Activated CD4-positive, alpha-beta memory T cell treated with anti-CD3 and anti-CD28 coated beads for 36 hours (primary cell): Measurements from ENCODE around the gene TMOD3. TPM values are rescaled to one million over a fixed set of nuclear protein-coding genes. Genes with fewer than 3 reads are reported as not detected.
"Not testable (repeated sequence)": the region's sequence is repeated elsewhere in the genome, so short reads cannot be mapped to it uniquely, and the experiment has no call there.

ENCODE experiments used
- CTCF ChIA-PET: fragments of 350-600 bp; sonication (Branson Sonifier 250); formaldehyde crosslinking; loops from one replicate; lab custom pipeline; 2021; ENCODE audit warnings: antibody characterized with exemption, inconsistent platforms; lab: Charles Lee
- POLR2A ChIA-PET: fragments of 350-600 bp; sonication (Branson Sonifier 250); formaldehyde crosslinking; loops from one replicate; lab custom pipeline; 2021; ENCODE audit warnings: antibody characterized with exemption; lab: Charles Lee
- DNase-seq: peaks from one replicate; pipeline ENCODE4 v3.0.0-alpha.2; 2020
- H3K27ac Mint-ChIP-seq: one replicate; pipeline ENCODE4 v1.8.0; 2021; ENCODE audit warnings: mixed read lengths
- H3K27me3 Mint-ChIP-seq: one replicate; pipeline ENCODE4 v1.8.0; 2021; ENCODE audit warnings: mixed read lengths
- H3K36me3 Mint-ChIP-seq: one replicate; pipeline ENCODE4 v1.8.0; 2021; ENCODE audit warnings: mixed read lengths
- H3K4me1 Mint-ChIP-seq: one replicate; pipeline ENCODE4 v1.8.0; 2021; ENCODE audit warnings: low read depth, mixed read lengths
- H3K4me3 Mint-ChIP-seq: one replicate; pipeline ENCODE4 v1.8.0; 2021; ENCODE audit warnings: mild to moderate bottlenecking, mixed read lengths
- H3K9me3 Mint-ChIP-seq: one replicate; pipeline ENCODE4 v1.8.0; 2021; ENCODE audit warnings: mixed read lengths
- intact Hi-C: fragments of 100-400 bp; cut with micrococcal nuclease; formaldehyde crosslinking; loops from one replicate; pipeline ENCODE4 v1.15.1; 2023
- total RNA-seq, 2 experiments: library from RNA; stranded (reverse); gene quantifications; one replicate each; pipeline ENCODE4 v1.2.3, GENCODE V29; 2021

The TMOD3 gene
- total RNA-seq, 2 experiments from 2014 or later: 56.9 to 61.6 TPM

DNA sequence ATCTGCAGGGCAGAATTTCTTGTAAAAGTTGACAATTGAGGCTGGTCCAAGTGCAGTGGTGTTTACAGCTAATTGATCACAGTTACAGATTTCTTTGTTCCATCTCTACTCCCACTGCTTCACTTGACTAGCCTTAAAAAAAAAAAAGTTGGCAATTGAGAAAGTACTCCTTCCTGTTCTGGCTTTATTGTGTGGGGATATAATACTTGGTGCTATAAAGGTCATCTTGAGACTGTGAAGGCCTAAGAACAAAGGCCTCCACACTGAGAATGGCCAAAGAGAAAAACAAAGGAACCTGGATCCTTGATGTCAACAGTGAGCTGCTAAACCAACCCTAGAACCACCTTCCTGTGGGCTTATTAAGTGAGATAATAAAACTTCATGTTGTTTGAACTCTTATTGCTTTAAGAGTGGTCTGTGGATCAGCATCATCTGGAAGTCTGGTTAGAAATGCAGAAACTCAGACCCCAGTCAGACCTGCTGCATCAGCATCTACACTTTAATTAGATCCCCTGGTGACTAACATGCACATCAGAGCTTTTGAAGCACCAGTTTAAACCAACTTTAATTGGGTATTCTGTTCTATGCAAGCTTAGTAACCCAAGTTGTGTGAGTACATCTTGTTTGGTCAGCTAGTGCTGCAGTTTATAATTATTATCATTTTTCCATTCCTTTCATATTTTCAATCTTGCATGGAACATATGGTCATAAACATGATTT lies 55.2 kb downstream of the TMOD3 start:
- CTCF ChIA-PET: interaction anchor here (1.0 to 1.9 kb wide), 2 partner anchors 21 to 108 kb away, joined by 3 to 4 read pairs; no protein-coding TSS in a partner anchor

GRCh38 chr15:51885758-51886157 lies 56.3 kb downstream of the TMOD3 start:
- H3K27ac Mint-ChIP-seq, CTCF ChIA-PET, POLR2A ChIA-PET, H3K4me1 Mint-ChIP-seq, H3K27me3 Mint-ChIP-seq, H3K4me3 Mint-ChIP-seq, DNase-seq, H3K9me3 Mint-ChIP-seq: not testable (repeated sequence)
- peaks cover 11% of the 10 kb centered on the region for H3K36me3 Mint-ChIP-seq
- intact Hi-C loops: loop anchor here (5.0 kb wide), 1 partner anchor 192 kb away; no protein-coding TSS in a partner anchor

More for the DNA sequence above, 55.2 kb downstream of the TMOD3 start:
- H3K4me3 Mint-ChIP-seq: no peak overlapping the region
- H3K36me3 Mint-ChIP-seq: peaks cover 9% of the 10 kb centered on the region
- H3K9me3 Mint-ChIP-seq: peaks cover 3% of the 10 kb centered on the region
- POLR2A ChIA-PET: no interaction called here
- intact Hi-C loops: loop anchor here (5.0 kb wide), 1 partner anchor 193 kb away; no protein-coding TSS in a partner anchor
- no peak overlapping the region for H3K27ac Mint-ChIP-seq
- DNase-seq: no peak
- no peaks in the 10 kb centered on the region for H3K27me3 Mint-ChIP-seq
- H3K4me1 Mint-ChIP-seq: peaks cover 3% of the 10 kb centered on the region

- H3K4me1 Mint-ChIP-seq: peaks cover 2% of the 10 kb centered on the region
- H3K36me3 Mint-ChIP-seq: peaks cover 25% of the 10 kb centered on the region
- no peaks in the 10 kb centered on the region for H3K27me3 Mint-ChIP-seq
- peaks cover 3% of the 10 kb centered on the region for H3K9me3 Mint-ChIP-seq
- H3K4me3 Mint-ChIP-seq: no peak overlapping the region
- DNase-seq: no peak
- CTCF ChIA-PET: interaction anchor here (0.7 to 3.7 kb wide), 19 partner anchors 9 to 339 kb away, joined by 3 to 34 read pairs (median 7); no protein-coding TSS in a partner anchor
- intact Hi-C loops: loop anchor here (1.0 to 5.0 kb wide), 2 partner anchors 189 to 251 kb away; no protein-coding TSS in a partner anchor
- H3K27ac Mint-ChIP-seq: no peak overlapping the region
- POLR2A ChIA-PET: no interaction called here
These were observed 58.6 kb downstream of the TMOD3 start for GRCh38 chr15:51887887-51888592.

DNA sequence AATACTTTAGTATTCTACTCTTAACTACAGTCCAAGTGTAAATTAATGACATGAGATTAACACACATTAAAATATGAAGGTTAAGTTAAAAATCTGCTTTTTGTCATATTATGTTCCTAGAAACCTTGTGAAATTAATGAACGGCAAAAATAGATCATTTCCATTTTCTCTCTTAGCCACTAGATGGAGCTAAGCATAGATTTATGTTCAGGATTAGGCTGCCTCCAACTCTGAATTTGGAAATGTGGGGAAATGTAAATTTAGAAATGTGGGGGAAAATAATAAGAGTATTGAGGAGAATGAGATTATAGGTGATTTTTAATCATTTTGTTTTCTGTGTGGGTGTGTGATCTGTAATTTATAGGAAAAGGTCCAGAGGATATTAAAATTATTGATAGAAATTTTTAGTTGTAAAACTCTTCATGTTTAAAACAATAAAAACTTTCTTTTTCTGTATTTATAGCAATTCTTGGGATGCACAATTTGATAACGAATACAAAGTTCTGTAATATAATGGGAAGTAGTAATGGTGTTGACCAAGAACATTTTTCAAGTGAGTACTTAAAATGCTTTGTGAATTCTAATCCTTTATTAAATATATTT lies 59.2 kb downstream of the TMOD3 start:
- intact Hi-C loops: loop anchor here (1.0 to 5.0 kb wide), 2 partner anchors 189 to 251 kb away; no protein-coding TSS in a partner anchor
- Mint-ChIP-seq H3K4me3 (no peak overlapping the region), H3K4me1 (peaks cover 2% of the 10 kb centered on the region), H3K36me3 (peaks cover 28% of the 10 kb centered on the region), H3K9me3 (peaks cover 3% of the 10 kb centered on the region), H3K27ac (no peak overlapping the region), H3K27me3 (no peaks in the 10 kb centered on the region)
- POLR2A ChIA-PET: no interaction called here
- DNase-seq: no peak
- CTCF ChIA-PET: interaction anchor here (0.7 to 3.7 kb wide), 22 partner anchors 9 to 339 kb away, joined by 3 to 34 read pairs (median 6); no protein-coding TSS in a partner anchor

DNA sequence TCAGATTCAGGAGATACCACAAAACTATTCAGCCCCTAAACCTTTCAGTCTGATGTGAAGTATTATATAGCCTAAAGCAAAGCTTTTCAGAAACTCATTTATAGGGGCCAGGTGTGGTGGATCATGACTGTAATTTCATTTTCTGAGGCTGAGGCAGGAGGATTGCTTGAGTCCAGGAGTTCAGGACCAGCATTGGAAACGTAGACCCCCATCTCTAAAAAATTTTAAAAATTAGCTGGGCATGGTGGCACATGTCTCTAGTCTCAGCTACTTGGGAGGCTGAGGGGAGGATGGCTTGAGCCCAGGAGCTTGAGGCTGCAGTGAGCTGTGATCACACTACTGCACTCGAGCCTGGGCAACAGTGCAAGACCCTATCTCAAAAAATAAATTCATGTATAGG lies 60.0 kb downstream of the TMOD3 start:
- Mint-ChIP-seq H3K27me3 (no peaks in the 10 kb centered on the region), H3K4me1 (peaks cover 2% of the 10 kb centered on the region), H3K27ac (no peak overlapping the region), H3K9me3 (peaks cover 3% of the 10 kb centered on the region), H3K4me3 (no peak overlapping the region), H3K36me3 (peaks cover 34% of the 10 kb centered on the region)
- DNase-seq: no peak
- intact Hi-C loops: loop anchor here (5.0 kb wide), 1 partner anchor 188 kb away; no protein-coding TSS in a partner anchor
- POLR2A ChIA-PET: no interaction called here
- CTCF ChIA-PET: interaction anchor here (0.9 to 3.7 kb wide), 16 partner anchors 10 to 319 kb away, joined by 3 to 34 read pairs (median 6); no protein-coding TSS in a partner anchor

- DNase-seq: no peak
- intact Hi-C loops: no loop called here
These were observed 75.0 kb downstream of the TMOD3 start for GRCh38 chr15:51904421-51904820.

GRCh38 chr15:51904931-51905330 lies 75.5 kb downstream of the TMOD3 start:
- POLR2A ChIA-PET: no interaction called here
- Mint-ChIP-seq H3K4me1 (no peaks in the 10 kb centered on the region), H3K27me3 (no peaks in the 10 kb centered on the region), H3K4me3 (no peak overlapping the region), H3K9me3 (no peaks in the 10 kb centered on the region), H3K27ac (no peak overlapping the region), H3K36me3 (peaks cover 37% of the 10 kb centered on the region)
- DNase-seq: no peak
- CTCF ChIA-PET: interaction anchor here (0.7 to 1.9 kb wide), 7 partner anchors 9 to 61 kb away, joined by 3 to 8 read pairs (median 4); no protein-coding TSS in a partner anchor
- intact Hi-C loops: no loop called here

More at GRCh38 chr15:51904421-51904820, 75.0 kb downstream of the TMOD3 start:
- Mint-ChIP-seq H3K4me3 (no peak overlapping the region), H3K4me1 (no peaks in the 10 kb centered on the region), H3K27me3 (no peaks in the 10 kb centered on the region), H3K9me3 (no peaks in the 10 kb centered on the region), H3K36me3 (peaks cover 36% of the 10 kb centered on the region), H3K27ac (no peak overlapping the region)
- ChIA-PET POLR2A (interaction anchor here (0.5 kb wide), 1 partner anchor 267 kb away, joined by 3 read pairs; no protein-coding TSS in a partner anchor), CTCF (interaction anchor here (0.7 to 1.2 kb wide), 3 partner anchors 9 to 61 kb away, joined by 3 to 6 read pairs (median 5); no protein-coding TSS in a partner anchor)

DNA sequence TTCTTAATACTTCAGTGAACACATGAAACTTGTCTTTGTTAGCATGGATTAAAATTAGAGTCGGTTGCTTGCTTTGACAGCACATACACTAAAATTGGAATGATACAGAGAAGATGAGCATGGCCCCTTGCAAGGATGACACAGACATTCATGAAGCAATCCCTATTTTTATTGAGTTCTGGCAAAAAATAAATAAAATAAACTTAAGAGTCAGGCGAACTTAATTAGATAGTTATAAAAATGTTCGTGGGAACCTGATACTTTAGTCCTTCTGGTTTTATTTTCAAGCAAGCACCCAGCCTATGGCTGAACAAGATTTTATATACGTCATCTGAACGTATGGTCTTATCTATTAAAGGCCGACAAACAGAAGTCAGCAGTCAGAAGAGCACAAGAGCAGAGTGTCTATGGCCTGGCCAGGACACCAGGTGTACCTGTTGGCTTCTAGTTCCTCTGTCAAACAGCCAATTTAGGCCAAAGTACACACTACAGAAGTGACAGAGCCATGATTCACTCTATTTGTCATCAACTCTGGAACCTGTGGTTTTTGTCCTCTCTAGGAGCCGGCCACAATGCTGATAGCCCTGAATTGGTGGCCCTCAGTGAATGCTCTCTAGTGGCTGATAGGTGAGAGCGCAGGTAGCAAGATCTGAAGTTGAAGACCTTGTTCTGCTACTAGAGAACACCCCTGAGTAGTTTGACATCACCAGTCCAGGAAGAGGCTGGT lies 77.8 kb downstream of the TMOD3 start:
- ChIA-PET POLR2A (no interaction called here), CTCF (interaction anchor here (0.7 kb wide), 1 partner anchor 19 kb away, joined by 3 read pairs; no protein-coding TSS in a partner anchor)
- H3K27me3 Mint-ChIP-seq: no peaks in the 10 kb centered on the region
- intact Hi-C loops: no loop called here
- H3K4me3 Mint-ChIP-seq: no peak overlapping the region
- H3K4me1 Mint-ChIP-seq: no peaks in the 10 kb centered on the region
- peaks cover 30% of the 10 kb centered on the region for H3K36me3 Mint-ChIP-seq
- DNase-seq: no peak
- H3K27ac Mint-ChIP-seq: no peak overlapping the region
- no peaks in the 10 kb centered on the region for H3K9me3 Mint-ChIP-seq

DNA sequence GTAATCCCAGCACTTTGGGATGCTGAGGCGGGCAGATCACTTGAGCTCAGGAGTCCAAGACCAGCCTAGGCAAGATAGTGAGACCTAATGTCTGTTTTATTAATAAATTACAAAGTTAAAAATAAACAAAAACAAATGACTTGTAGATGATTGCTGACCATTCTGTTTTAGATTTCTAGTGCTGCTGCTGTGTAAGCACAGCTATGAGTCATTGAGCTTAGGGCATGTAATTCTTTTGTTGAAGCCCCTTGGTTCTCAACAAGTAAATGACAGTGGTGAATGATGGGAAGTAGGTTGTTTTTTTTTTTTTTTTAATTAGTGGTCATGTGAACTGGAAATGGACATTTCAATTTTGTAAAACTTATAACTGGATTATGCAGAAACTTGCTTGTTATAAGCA lies 78.9 kb downstream of the TMOD3 start:
- intact Hi-C loops: no loop called here
- no peaks in the 10 kb centered on the region for H3K27me3 Mint-ChIP-seq
- no peaks in the 10 kb centered on the region for H3K9me3 Mint-ChIP-seq
- CTCF ChIA-PET: interaction anchor here (0.7 kb wide), 1 partner anchor 20 kb away, joined by 3 read pairs; no protein-coding TSS in a partner anchor
- no peak overlapping the region for H3K4me3 Mint-ChIP-seq
- POLR2A ChIA-PET: no interaction called here
- peaks cover 26% of the 10 kb centered on the region for H3K36me3 Mint-ChIP-seq
- H3K4me1 Mint-ChIP-seq: no peaks in the 10 kb centered on the region
- no peak for DNase-seq
- H3K27ac Mint-ChIP-seq: no peak overlapping the region

- no peaks in the 10 kb centered on the region for H3K27me3 Mint-ChIP-seq
- DNase-seq: no peak
- no peak overlapping the region for H3K4me3 Mint-ChIP-seq
- POLR2A ChIA-PET: no interaction called here
- H3K9me3 Mint-ChIP-seq: no peaks in the 10 kb centered on the region
- CTCF ChIA-PET: interaction anchor here (1.3 to 2.3 kb wide), 2 partner anchors 18 to 21 kb away, joined by 3 to 13 read pairs; no protein-coding TSS in a partner anchor
- H3K4me1 Mint-ChIP-seq: no peaks in the 10 kb centered on the region
- intact Hi-C loops: no loop called here
- no peak overlapping the region for H3K27ac Mint-ChIP-seq
- H3K36me3 Mint-ChIP-seq: peaks cover 20% of the 10 kb centered on the region
These were observed 80.1 kb downstream of the TMOD3 start for GRCh38 chr15:51909584-51909983.

- no peaks in the 10 kb centered on the region for H3K4me1 Mint-ChIP-seq
These were observed 83.1 kb downstream of the TMOD3 start for GRCh38 chr15:51912528-51912927.

More at GRCh38 chr15:51912528-51912927, 83.1 kb downstream of the TMOD3 start:
- peaks cover 17% of the 10 kb centered on the region for H3K36me3 Mint-ChIP-seq
- POLR2A ChIA-PET: no interaction called here
- no peak overlapping the region for H3K4me3 Mint-ChIP-seq
- no peak overlapping the region for H3K27ac Mint-ChIP-seq
- no peaks in the 10 kb centered on the region for H3K27me3 Mint-ChIP-seq
- intact Hi-C loops: loop anchor here (10.0 kb wide), 1 partner anchor 118 kb away; no protein-coding TSS in a partner anchor
- CTCF ChIA-PET: interaction anchor here (2.4 kb wide), 1 partner anchor 9 kb away, joined by 6 read pairs; no protein-coding TSS in a partner anchor
- H3K9me3 Mint-ChIP-seq: no peaks in the 10 kb centered on the region
- DNase-seq: no peak
